Immature natural killer cell (primary cell): ENCODE measurements around the gene PJA1. TPM values are rescaled to one million over a fixed set of nuclear protein-coding genes. Genes with fewer than 3 reads are reported as not detected.

Experiments
- DNase-seq, 3 donors: peaks; one replicate each; pipeline ENCODE4 v3.0.0; 2022; ENCODE audit warnings: mixed read lengths in 1 of 3
- H3K27ac Mint-ChIP-seq, 6 donors: one replicate each; pipeline ENCODE4 v1.8.0; 2020; ENCODE audit warnings: mixed read lengths in 6 of 6, mild to moderate bottlenecking in 5 of 6, inconsistent platforms in 4 of 6, moderate library complexity in 3 of 6
- H3K27me3 Mint-ChIP-seq, 3 donors: one replicate each; pipeline ENCODE4 v1.8.0; 2020 to 2021; ENCODE audit warnings: low read depth in 3 of 3, mild to moderate bottlenecking in 3 of 3, mixed read lengths in 3 of 3, moderate library complexity in 3 of 3, inconsistent platforms in 1 of 3
- H3K36me3 Mint-ChIP-seq, 3 donors: one replicate each; pipeline ENCODE4 v1.8.0; 2020; ENCODE audit warnings: mixed read lengths in 3 of 3, inconsistent platforms in 2 of 3, mild to moderate bottlenecking in 2 of 3
- H3K4me1 Mint-ChIP-seq, 2 donors: one replicate each; pipeline ENCODE4 v1.8.0; 2020; ENCODE audit warnings: inconsistent platforms in 2 of 2, mild to moderate bottlenecking in 2 of 2, mixed read lengths in 2 of 2, moderate library complexity in 1 of 2
- H3K4me3 Mint-ChIP-seq, 5 donors: one replicate each; pipeline ENCODE4 v1.8.0; 2020; ENCODE audit warnings: mild to moderate bottlenecking in 5 of 5, mixed read lengths in 5 of 5, inconsistent platforms in 3 of 5, moderate library complexity in 3 of 5
- H3K9me3 Mint-ChIP-seq, 6 donors: one replicate each; pipeline ENCODE4 v1.8.0; 2020; ENCODE audit warnings: mild to moderate bottlenecking in 6 of 6, mixed read lengths in 6 of 6, inconsistent platforms in 4 of 6, moderate library complexity in 3 of 6
- polyA plus RNA-seq, 3 donors: library from polyadenylated mRNA; unstranded; fragments of 300-500 nt; fragmentation: Illumina TruSeq; gene quantifications; one replicate each; pipeline ENCODE4 v1.2.3, GENCODE V29; 2021

PJA1 gene
- polyA plus RNA-seq, 3 donors from 2014 or later = 28.9 to 42.2 (median 36.4) TPM

DNA sequence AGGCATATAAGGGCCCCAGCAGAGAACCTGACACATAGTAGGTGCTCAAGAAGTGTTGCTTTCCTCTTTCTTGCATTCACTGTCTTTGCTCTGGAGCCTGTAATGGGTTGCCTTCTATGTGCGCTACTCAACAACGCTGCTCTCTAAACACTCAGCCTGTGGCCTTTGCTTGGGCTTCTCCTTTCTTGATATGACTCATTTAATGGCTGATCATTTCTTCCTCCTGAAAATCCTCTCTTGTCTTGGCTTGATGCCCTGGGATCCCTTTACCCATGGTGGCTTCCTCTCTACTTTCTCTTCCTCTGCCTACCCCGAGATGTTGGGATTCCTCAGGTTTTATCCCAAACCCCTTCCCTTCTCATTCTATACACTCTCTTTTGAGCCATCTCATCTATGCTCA, 19.9 kb upstream of the PJA1 start:
- no peak for DNase-seq
- peaks cover 0 to 7% (median 3%) of the 10 kb centered on the region in 3 donors for H3K27me3 Mint-ChIP-seq
- H3K4me1 Mint-ChIP-seq = no peaks in the 10 kb centered on the region
- no peaks in the 10 kb centered on the region for H3K9me3 Mint-ChIP-seq
- H3K4me3 Mint-ChIP-seq = no peak overlapping the region
- H3K27ac Mint-ChIP-seq = no peak overlapping the region
- no peaks in the 10 kb centered on the region for H3K36me3 Mint-ChIP-seq

DNA sequence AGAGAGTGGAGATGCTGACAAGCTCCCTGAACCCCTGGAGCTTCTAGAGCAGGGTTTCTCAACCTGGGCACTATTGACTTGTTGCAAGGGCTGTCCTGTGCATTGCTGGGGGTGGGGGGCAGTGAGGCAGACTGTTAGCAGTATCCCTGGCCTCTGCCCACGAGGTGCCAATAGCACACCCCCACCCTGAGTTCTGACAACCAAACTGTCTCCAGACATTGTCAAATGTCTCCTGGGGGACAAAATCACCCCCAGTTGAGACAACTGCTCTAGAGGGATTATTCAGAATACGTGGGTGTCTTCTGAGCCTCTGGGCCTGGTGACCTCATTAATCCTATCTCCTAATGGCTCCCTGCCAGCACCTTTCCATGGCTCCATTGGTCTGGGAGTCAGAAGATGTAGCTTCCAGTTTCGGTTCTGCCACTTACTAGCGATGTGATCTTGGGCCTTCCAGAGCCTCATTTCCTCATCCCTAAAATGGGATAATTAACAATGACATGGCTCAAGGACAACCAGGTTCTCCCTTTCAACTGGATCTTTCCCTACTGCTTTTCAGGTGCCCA, 17.6 kb upstream of the PJA1 start:
- DNase-seq = no peak
- H3K4me3 Mint-ChIP-seq = no peak overlapping the region
- H3K4me1 Mint-ChIP-seq = no peaks in the 10 kb centered on the region
- no peaks in the 10 kb centered on the region for H3K36me3 Mint-ChIP-seq
- no peaks in the 10 kb centered on the region for H3K9me3 Mint-ChIP-seq
- H3K27ac Mint-ChIP-seq = no peak overlapping the region
- peaks cover 4 to 10% (median 4%) of the 10 kb centered on the region in 3 donors for H3K27me3 Mint-ChIP-seq

DNA sequence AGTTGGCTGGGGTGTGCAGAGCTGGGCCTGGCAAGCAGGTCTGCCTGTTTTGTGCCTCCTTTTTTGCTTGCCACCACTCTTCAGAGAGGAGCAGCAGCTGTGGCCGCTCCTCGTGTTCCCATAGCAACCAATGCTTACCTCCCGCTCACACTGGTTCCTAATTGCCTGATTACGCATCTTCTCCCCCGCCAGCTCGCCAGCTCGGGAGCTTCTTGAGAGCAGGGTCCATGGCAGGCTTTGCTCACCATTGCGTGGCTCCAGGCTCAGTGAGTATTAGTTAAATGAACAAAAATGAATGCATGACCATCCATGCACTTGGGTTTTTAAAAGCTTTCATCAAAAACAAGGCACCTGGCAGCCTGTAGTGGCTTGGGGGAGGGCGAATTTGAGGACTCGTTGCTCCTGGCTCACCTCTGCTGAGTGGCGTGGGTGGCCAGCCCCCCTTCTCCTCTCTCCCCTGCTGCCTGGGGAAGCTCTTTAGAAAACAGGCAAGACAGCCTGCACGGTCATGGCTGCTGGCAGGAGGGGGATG, 14.2 kb upstream of the PJA1 start:
- no peaks in the 10 kb centered on the region for H3K4me1 Mint-ChIP-seq
- no peak overlapping the region for H3K27ac Mint-ChIP-seq
- H3K9me3 Mint-ChIP-seq = no peaks in the 10 kb centered on the region
- H3K4me3 Mint-ChIP-seq = no peak overlapping the region
- peaks cover 4 to 10% (median 8%) of the 10 kb centered on the region in 3 donors for H3K27me3 Mint-ChIP-seq
- DNase-seq = no peak
- peaks cover 0 to 3% (median 0%) of the 10 kb centered on the region in 3 donors for H3K36me3 Mint-ChIP-seq

DNA sequence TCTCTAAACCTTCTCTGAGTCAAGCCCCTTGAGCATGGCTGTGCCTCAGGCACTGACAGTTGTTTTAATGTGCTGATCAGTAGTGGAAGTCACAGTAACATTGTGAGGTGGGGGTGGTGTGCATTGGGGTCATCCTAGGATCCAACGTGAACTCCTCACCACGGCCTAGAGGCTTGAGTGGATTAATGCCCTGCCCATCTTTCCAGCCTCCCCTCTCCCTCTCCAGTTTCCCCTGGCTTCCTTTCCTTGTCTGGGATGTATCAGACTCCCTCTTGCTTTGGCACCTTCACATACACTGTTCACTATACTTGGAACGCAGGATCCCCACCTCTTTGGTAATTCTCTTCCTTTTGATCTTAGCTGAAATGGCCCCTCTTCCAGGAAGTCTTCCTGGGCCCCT, 13.3 kb upstream of the PJA1 start:
- Mint-ChIP-seq H3K9me3 (no peaks in the 10 kb centered on the region), H3K27me3 (peaks cover 4 to 11% (median 8%) of the 10 kb centered on the region in 3 donors), H3K4me3 (no peak overlapping the region), H3K27ac (no peak overlapping the region), H3K36me3 (peaks cover 0 to 3% (median 0%) of the 10 kb centered on the region in 3 donors), H3K4me1 (no peaks in the 10 kb centered on the region)
- DNase-seq = no peak

DNA sequence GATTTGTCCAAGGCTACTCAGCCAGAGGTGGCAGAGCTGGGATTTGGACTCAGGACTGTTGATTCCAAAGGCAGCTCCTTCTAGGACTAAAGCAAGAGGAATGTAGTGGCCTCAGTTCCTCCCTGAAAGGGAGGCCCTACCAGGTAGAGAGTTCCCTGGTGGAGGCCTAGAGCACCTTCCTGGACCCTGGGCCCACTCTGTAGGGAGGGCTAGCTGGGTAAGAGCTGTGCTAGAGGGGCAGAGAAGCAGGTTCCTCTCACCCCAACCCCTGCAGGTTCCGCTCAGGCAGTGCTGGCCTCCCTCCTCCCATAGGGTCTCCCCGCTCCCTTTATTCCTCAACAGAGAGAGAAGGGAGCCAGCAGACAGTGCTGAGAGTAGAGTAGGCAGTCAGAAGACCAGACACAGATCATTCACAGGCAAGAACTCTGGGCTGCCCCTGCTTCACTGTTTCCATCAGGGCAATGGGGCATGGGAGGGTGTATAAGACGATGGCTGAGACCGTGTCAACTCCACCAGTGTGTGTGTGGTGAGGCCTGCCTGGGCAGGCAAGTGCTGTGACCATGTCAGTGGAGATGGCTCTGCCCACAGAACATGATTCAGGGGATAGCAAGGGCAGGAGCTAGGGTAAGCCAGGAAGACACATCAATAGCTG, 12.4 kb upstream of the PJA1 start:
- H3K27me3 Mint-ChIP-seq = peaks cover 4 to 11% (median 5%) of the 10 kb centered on the region in 3 donors
- no peaks in the 10 kb centered on the region for H3K4me1 Mint-ChIP-seq
- DNase-seq = no peak
- H3K36me3 Mint-ChIP-seq = peaks cover 0 to 3% (median 0%) of the 10 kb centered on the region in 3 donors
- H3K9me3 Mint-ChIP-seq = no peaks in the 10 kb centered on the region
- no peak overlapping the region for H3K4me3 Mint-ChIP-seq
- H3K27ac Mint-ChIP-seq = no peak overlapping the region

DNA sequence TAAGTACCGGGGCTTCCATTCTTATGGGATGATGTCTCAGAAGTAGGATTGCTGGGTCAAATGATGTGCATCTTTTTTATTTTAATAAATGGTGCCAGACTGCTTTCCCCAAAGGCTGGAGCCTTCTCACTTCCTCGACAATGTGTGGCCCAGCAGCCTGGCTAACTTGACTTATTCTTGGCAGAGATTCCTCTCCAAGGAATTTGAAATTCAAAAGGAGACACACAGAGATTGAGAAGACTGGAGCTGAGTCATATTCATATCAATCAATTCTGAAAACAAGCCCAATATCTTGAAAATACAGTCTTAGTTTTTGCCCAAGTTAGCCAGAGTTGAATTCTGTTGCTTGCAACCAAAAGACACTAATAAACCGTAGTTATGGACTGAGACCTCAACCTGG, 10.8 kb upstream of the PJA1 start:
- no peak overlapping the region for H3K27ac Mint-ChIP-seq
- no peak overlapping the region for H3K4me3 Mint-ChIP-seq
- DNase-seq = no peak
- H3K36me3 Mint-ChIP-seq = peaks cover 0 to 3% (median 0%) of the 10 kb centered on the region in 3 donors
- H3K9me3 Mint-ChIP-seq = peaks cover 0 to 2% (median 0%) of the 10 kb centered on the region in 6 donors
- H3K4me1 Mint-ChIP-seq = no peaks in the 10 kb centered on the region
- peaks cover 4 to 10% (median 8%) of the 10 kb centered on the region in 3 donors for H3K27me3 Mint-ChIP-seq

DNA sequence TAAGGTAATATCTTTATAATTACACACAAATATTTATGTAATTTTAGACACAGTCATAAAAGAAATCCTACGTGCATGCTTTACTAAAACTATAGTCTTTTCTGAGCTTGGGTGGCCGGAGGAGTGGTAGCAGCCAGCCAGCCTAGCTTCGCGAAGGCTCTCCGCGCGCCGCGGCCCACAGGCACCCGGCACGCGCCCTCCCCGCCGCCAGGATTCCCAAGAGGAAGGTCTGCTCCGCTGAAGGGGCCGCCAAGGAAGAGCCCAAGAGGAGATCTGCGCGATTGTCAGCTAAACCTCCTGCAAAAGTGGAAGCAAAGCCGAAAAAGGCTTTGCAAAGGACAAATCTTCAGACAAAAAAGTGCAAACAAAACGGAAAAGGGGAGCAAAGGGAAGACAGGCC, 8.7 kb upstream of the PJA1 start:
- H3K36me3 Mint-ChIP-seq = peaks cover 0 to 3% (median 0%) of the 10 kb centered on the region in 3 donors
- H3K4me3 Mint-ChIP-seq = no peak overlapping the region
- H3K9me3 Mint-ChIP-seq = peaks cover 0 to 2% (median 0%) of the 10 kb centered on the region in 6 donors
- no peaks in the 10 kb centered on the region for H3K4me1 Mint-ChIP-seq
- no peak overlapping the region for H3K27ac Mint-ChIP-seq
- peaks cover 1 to 12% (median 3%) of the 10 kb centered on the region in 3 donors for H3K27me3 Mint-ChIP-seq
- DNase-seq = no peak

DNA sequence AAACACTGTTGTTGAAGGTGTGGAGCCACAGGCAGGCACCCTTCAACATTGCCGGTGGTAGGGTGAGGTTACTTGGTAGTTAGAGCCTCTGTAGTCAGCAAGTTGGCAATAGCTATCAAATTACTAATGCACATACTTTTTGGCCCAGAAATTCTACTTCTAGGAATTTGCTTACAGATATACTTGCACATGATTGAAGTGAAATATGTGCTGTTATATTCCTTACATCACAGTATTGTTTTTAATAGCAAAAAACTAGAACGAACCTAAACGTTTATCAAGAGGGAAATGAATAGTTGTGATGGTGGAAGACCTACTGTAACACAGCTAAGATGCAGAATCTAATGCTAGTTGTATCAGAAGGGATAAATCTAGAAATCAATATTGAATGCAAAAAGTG, 7.7 kb upstream of the PJA1 start:
- Mint-ChIP-seq H3K9me3 (peaks cover 0 to 2% (median 0%) of the 10 kb centered on the region in 6 donors), H3K4me1 (no peaks in the 10 kb centered on the region), H3K27ac (no peak overlapping the region), H3K36me3 (peaks cover 0 to 3% (median 0%) of the 10 kb centered on the region in 3 donors), H3K4me3 (no peak overlapping the region), H3K27me3 (peaks cover 0 to 17% (median 1%) of the 10 kb centered on the region in 3 donors)
- no peak for DNase-seq

DNA sequence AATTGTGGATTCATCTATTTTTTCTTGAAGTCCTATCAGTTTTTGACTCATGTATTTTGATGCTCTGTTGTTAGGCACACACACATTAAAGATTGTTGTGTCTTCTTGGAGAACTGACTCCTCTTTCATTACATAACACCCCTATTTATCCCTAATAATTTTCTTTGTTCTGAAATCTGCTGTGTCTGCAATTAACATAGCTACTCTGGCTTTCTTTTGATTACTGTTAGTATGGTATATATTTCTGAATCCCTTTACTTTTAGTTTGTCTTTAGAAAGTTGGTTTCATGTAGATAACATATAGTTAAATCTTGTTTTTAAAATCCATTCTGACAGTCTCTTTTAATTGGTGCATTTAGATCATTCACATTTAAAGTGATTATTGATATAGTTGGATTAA, 5.1 kb upstream of the PJA1 start:
- Mint-ChIP-seq H3K9me3 (peaks cover 0 to 2% (median 0%) of the 10 kb centered on the region in 6 donors), H3K36me3 (peaks cover 0 to 3% (median 0%) of the 10 kb centered on the region in 3 donors), H3K4me3 (no peak overlapping the region), H3K27ac (no peak overlapping the region), H3K27me3 (peaks cover under 1 to 14% (median 2%) of the 10 kb centered on the region in 3 donors), H3K4me1 (peaks cover 0 to 1% of the 10 kb centered on the region in 2 donors)
- DNase-seq = no peak

DNA sequence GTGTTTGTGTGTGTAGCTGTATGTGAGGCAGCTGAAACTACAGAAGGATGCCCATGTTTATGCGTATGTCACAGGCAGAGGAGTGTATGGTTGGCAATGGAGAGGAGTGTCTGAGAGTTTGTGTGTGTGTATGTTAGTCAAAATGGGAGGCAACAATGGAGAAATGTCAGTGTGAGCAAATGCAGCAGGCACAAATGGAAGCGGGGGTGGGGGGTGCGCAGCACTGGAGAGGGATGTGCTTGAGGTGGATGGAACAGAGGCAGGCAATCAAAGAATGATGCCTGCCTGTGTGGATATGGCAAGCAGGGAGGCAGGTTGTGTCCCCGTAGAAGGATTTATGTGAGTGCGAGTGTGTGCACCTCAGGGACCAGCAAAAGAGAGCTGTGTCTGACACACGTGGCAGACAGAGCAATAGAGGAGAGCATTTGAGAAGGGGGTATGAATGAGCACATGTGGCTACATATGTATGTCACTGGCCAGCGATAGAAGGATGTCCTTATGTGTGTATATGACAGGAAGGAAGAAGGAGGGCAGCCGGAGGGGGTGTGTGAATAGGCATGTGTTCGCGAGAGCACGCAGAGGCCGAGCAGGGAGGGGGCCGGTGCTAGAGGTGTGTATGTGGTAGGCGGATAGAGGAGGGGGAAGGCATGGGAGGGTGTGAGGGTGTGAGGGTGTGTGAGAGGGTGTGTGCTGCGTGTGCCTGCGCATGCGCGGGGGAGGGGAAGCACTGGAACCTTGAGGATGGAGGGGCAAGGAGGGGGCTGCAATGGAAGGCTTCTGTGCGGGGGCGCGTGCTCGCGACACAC, 1.1 kb downstream of the PJA1 start:
- no peaks in the 10 kb centered on the region for H3K9me3 Mint-ChIP-seq
- H3K36me3 Mint-ChIP-seq = peaks cover 0 to 9% (median 4%) of the 10 kb centered on the region in 3 donors
- H3K27me3 Mint-ChIP-seq = peaks cover 3 to 6% (median 6%) of the 10 kb centered on the region in 3 donors
- H3K27ac Mint-ChIP-seq = peak overlapping the region; percentile 67 to 88 (median 84)
- H3K4me1 Mint-ChIP-seq = peaks cover 24 to 27% of the 10 kb centered on the region in 2 donors
- peak; percentile 46 to 57 (median 56) for DNase-seq
- H3K4me3 Mint-ChIP-seq = peak overlapping the region; percentile 66 to 84 (median 84)

DNA sequence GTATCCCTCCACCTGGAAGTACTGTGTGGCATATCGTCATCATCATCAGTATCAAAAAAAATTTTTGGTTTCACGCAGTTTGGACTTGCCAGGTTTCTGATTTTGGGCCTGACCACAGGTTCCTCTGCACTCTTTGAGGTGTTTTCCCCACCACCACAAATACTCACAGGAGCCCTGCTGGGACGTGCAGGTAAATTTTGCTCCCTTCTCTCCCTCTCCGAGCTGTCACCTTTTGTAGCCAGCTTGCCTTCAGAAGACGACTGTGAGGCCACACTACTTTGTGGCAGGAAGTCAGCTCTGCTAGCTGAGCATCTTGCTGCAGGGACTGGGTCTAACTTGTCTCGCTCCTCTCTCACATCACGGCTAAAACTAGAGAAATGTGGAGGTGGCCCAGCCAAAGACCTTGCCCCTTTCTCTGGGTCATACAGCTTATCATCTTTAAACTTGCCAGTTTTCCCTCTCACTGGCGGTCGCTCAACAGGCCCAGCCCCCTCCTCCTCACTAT, 2.8 kb downstream of the PJA1 start:
- H3K4me3 Mint-ChIP-seq = peak overlapping the region in 2 of 5 donors; percentile 5 to 23

DNA sequence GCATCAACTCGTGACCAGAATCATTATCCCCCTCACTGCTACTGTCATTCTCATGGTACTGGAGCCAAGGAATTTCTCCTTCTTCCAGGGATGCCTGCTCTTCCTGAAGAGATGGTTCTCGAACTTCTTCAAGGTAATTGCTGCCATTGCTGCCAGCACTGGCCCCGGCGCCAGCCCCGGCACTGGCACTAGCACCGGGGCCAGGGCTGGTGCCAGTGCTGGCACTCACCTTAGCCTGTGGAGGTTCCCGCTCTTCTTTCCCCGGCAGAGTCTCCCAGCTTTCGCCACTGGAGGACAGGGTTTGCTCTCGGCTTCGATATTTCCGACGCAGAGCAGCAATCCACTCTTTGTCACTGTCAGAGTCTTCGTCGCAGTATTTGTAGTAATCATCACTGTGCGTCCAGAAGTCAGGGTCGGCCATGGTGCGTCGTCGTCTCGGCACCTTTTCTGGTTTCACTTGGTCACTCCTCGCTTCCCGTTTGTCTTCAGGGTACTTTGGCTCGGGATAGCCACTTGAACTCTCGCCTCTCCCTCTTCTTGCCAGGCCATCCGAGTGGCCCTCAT, 3.4 kb downstream of the PJA1 start:
- Mint-ChIP-seq H3K27me3 (peaks cover 3 to 6% (median 5%) of the 10 kb centered on the region in 3 donors), H3K27ac (peak overlapping the region in 2 of 6 donors; percentile 53 to 87), H3K4me3 (no peak overlapping the region), H3K9me3 (no peaks in the 10 kb centered on the region), H3K4me1 (peaks cover 24 to 27% of the 10 kb centered on the region in 2 donors), H3K36me3 (peaks cover 0 to 9% (median 4%) of the 10 kb centered on the region in 3 donors)
- no peak for DNase-seq

More for the DNA sequence above, 2.8 kb downstream of the PJA1 start:
- Mint-ChIP-seq H3K4me1 (peaks cover 24 to 27% of the 10 kb centered on the region in 2 donors), H3K27me3 (peaks cover 3 to 6% (median 3%) of the 10 kb centered on the region in 3 donors), H3K9me3 (no peaks in the 10 kb centered on the region), H3K36me3 (peaks cover 0 to 9% (median 4%) of the 10 kb centered on the region in 3 donors), H3K27ac (peak overlapping the region in 5 of 6 donors; percentile 37 to 87 (median 53))
- DNase-seq = no peak

DNA sequence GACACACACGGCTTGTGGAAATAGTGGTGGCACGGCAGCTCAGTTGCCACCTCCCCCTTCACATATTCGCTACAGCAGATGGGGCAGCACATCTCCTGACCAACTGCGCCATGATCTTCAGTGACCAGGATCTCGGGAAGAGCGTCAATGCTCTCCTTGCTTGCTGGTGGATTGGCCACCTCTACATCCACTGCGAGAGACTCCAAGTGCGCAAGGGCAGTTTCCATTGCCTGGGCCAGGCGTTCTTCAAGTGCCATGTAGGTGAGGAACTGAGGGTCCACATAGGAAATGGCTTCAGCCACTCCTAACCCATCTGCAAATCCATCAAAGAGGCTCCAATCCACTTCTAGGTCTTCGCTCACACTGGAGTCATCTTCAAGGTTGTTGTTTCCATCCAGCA, 3.9 kb downstream of the PJA1 start:
- no peak for DNase-seq
- no peak overlapping the region for H3K4me3 Mint-ChIP-seq
- peaks cover 3 to 6% (median 5%) of the 10 kb centered on the region in 3 donors for H3K27me3 Mint-ChIP-seq
- H3K9me3 Mint-ChIP-seq = no peaks in the 10 kb centered on the region
- peaks cover 0 to 9% (median 4%) of the 10 kb centered on the region in 3 donors for H3K36me3 Mint-ChIP-seq
- H3K27ac Mint-ChIP-seq = no peak overlapping the region
- peaks cover 24 to 27% of the 10 kb centered on the region in 2 donors for H3K4me1 Mint-ChIP-seq
